Brain microvascular endothelial cell (primary cell): Measurements from ENCODE around the gene HAPLN3.

ENCODE experiments used
- DNase-seq: peaks from one replicate; pipeline ENCODE4 v3.0.0-alpha.2; 2020
- H3K27ac ChIP-seq: fragments of 250-450 bp; sonication (Bioruptor Pico); 2 replicates; pipeline ENCODE4 v1.5.1; 2020; ENCODE audit warnings: mild to moderate bottlenecking, moderate library complexity
- H3K27me3 ChIP-seq: fragments of 250-450 bp; sonication (Bioruptor Pico); replicated peaks from 2 replicates; pipeline ENCODE4 v1.5.1; 2020; ENCODE audit warnings: mild to moderate bottlenecking
- H3K36me3 ChIP-seq: fragments of 250-450 bp; sonication (Bioruptor Pico); replicated peaks from 2 replicates; pipeline ENCODE4 v1.5.1; 2020; ENCODE audit warnings: mild to moderate bottlenecking
- H3K4me3 ChIP-seq: 2 replicates; pipeline ENCODE4 v1.5.1; 2011; ENCODE audit warnings: low read depth, mild to moderate bottlenecking, control low read depth, low read length, moderate library complexity
- in situ Hi-C: cut with HindIII; loops from 2 replicates; pipeline ENCODE4 v1.10.0; 2017; ENCODE audit warnings: low sequenced_read_pairs, low pct_ligation_motif_present
- TF ChIP-seq, protein P1 (sequence below): IDR thresholded peaks from 2 replicates; pipeline ENCODE4 v1.5.1; 2011; ENCODE audit warnings: low read depth, mild to moderate bottlenecking, moderate library complexity, low read length, control low read depth, inconsistent platforms; ENCODE audit errors: missing control alignments

The HAPLN3 gene

DNA sequence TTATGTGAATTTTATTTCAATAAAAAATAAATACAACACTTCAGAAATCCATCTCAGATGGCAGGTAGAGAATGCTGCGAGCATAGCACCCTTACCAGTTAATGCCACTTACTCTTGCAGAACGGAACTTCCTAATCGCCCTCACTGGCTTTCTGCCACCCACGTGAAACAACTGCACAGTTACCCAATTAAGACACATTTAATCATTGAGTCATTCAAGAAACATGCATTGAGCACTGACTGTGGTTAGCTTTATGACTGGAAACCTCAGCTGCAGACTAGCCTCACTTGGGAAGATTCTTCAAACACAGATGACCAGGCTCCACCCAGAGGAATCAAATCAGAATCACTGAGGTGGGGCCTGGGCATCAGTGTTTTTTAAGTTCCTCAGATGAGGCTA, 23.4 kb upstream of the HAPLN3 start:
- TF ChIP-seq, protein P1, sequence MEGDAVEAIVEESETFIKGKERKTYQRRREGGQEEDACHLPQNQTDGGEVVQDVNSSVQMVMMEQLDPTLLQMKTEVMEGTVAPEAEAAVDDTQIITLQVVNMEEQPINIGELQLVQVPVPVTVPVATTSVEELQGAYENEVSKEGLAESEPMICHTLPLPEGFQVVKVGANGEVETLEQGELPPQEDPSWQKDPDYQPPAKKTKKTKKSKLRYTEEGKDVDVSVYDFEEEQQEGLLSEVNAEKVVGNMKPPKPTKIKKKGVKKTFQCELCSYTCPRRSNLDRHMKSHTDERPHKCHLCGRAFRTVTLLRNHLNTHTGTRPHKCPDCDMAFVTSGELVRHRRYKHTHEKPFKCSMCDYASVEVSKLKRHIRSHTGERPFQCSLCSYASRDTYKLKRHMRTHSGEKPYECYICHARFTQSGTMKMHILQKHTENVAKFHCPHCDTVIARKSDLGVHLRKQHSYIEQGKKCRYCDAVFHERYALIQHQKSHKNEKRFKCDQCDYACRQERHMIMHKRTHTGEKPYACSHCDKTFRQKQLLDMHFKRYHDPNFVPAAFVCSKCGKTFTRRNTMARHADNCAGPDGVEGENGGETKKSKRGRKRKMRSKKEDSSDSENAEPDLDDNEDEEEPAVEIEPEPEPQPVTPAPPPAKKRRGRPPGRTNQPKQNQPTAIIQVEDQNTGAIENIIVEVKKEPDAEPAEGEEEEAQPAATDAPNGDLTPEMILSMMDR = no peak
- Histone ChIP-seq H3K27me3 (no peaks in the 10 kb centered on the region), H3K36me3 (no peaks in the 10 kb centered on the region), H3K4me3 (no peak overlapping the region), H3K27ac (peak overlapping the region; percentile 66)
- peak; percentile 95 for DNase-seq
- in situ Hi-C loops = loop anchor here (25.0 kb wide), 1 partner anchor 94 kb away; no protein-coding TSS in a partner anchor

DNA sequence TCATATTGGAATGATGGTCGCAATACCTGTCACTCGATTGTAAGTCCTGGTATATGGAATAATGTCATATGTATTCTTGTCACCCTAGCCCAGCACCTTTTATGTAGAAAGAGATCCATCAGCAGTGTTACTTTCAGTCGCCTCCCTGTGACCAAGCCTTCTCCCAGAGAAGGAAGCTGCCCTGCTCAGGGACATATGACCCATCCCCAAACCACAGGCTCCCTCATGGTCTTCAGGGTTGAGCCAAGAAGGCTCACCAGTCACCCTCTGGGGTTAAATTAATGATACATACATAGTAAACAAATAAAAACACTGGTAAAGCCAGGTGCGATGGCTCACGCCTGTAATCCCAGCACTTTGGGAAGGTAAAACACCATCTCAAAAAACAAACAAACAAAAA, 22.4 kb upstream of the HAPLN3 start:
- H3K27ac ChIP-seq = no peak overlapping the region
- no peak overlapping the region for H3K4me3 ChIP-seq
- no peak for DNase-seq
- in situ Hi-C loops = loop anchor here (25.0 kb wide), 1 partner anchor 95 kb away; no protein-coding TSS in a partner anchor
- TF ChIP-seq, protein P1 = no peak
- no peaks in the 10 kb centered on the region for H3K27me3 ChIP-seq
- no peaks in the 10 kb centered on the region for H3K36me3 ChIP-seq

DNA sequence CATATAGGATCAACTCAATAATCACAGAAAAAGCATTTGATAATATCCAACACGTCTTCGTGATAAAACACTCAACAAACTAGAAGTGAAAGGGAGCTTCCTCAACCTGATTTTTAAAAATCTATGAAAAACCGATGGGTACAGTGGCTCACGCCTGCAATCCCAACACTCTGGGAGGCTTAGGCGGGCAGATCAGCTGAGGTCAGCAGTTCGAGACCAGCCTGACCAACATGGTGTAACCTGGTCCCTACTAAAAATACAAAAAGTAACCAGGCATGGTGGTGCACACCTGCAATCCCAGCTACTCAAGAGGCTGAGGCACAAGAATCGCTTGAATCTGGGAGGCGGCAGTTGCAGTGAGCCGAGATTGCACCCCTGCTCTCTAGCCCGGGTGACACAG, 20.0 kb upstream of the HAPLN3 start:
- TF ChIP-seq, protein P1 = no peak

GRCh38 chr15:88913850-88914169, 18.5 kb upstream of the HAPLN3 start:
- no peak for DNase-seq
- Histone ChIP-seq H3K4me3 (peak overlapping the region; percentile 76), H3K27me3 (no peaks in the 10 kb centered on the region), H3K36me3 (peaks cover 5% of the 10 kb centered on the region), H3K27ac (no peak overlapping the region)
- TF ChIP-seq, protein P1 = no peak
- in situ Hi-C loops = loop anchor here (25.0 kb wide), 1 partner anchor 98 kb away; no protein-coding TSS in a partner anchor

More for the DNA sequence above, 20.0 kb upstream of the HAPLN3 start:
- Histone ChIP-seq H3K36me3 (no peaks in the 10 kb centered on the region), H3K4me3 (no peak overlapping the region), H3K27ac (no peak overlapping the region), H3K27me3 (no peaks in the 10 kb centered on the region)
- in situ Hi-C loops = loop anchor here (25.0 kb wide), 1 partner anchor 97 kb away; no protein-coding TSS in a partner anchor
- DNase-seq = no peak

DNA sequence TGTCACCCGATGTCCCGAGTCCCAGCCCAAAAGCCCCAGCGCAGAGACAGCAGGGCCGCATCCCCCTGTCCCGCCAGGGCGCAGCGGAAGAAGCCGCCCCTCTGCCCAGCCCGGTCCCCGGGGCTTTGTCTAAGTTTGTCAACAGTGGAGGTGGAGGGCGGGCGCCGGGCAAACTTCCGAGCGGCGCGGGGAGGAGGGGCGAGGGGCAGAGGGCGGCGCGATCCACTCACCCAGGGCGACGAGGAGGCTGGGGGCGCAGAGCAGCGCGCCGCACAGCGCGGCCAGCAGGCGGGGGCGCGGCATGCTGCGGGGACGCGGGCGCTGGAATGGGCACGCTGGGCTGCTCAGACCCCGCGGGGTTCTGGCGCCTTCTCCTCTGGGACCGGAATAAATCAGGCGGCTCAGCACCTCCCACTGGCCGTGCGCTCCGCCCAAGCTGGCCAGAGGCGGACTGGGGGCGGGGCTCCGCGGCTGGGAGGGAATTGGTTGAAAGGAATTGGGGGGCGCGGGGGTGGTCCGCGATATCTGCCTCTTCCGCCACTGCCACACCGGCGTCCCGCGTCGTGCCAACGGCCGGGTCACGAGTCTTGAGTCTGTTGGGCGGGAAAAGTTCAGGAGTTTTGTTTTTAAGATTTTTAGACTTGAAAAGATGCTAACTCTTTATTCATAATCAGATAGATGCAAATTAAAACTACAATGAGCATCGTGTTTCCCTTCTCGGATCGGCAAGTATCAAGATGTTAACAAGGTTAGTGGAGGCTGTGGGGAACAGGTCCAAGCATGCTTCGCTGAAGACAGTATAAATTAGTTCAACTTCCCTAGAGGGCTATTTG, 17.9 kb upstream of the HAPLN3 start, which contains the start of gene MFGE8:
TSS of gene MFGE8 (minus strand) at position 363 of the 833 bp plus-strand sequence. CDS start at position 303, 60 bp downstream.
- in situ Hi-C loops = loop anchor here (25.0 kb wide), 1 partner anchor 99 kb away; no protein-coding TSS in a partner anchor
- Histone ChIP-seq H3K4me3 (peak within 1 kb of the TSS; percentile 76), H3K27ac (peak within 1 kb of the TSS; percentile 66), H3K36me3 (peaks cover 9% of the 10 kb centered on the region), H3K27me3 (no peaks in the 10 kb centered on the region)
- DNase-seq = peak; percentile 51
- TF ChIP-seq, protein P1 = no peak
